Measurements from ENCODE around the gene TMEM144. TPM values are rescaled to one million over a fixed set of nuclear protein-coding genes. Genes with fewer than 3 reads are reported as not detected.

Gene TMEM144
- total RNA-seq, 1 donor = 7.3 TPM

- TF ChIP-seq CTCF (IDR thresholded peaks at IDR 0.05; ENCODE audit: insufficient read depth, low read depth, low read length) = no peak
- H3K4me3 ChIP-seq (ENCODE audit: low read depth, low read length) = no peak overlapping the region
- no peak for DNase-seq (ENCODE audit: low read depth)
Observed at GRCh38 chr4:158176776-158177175, 33.5 kb upstream of the TMEM144 start.

DNA sequence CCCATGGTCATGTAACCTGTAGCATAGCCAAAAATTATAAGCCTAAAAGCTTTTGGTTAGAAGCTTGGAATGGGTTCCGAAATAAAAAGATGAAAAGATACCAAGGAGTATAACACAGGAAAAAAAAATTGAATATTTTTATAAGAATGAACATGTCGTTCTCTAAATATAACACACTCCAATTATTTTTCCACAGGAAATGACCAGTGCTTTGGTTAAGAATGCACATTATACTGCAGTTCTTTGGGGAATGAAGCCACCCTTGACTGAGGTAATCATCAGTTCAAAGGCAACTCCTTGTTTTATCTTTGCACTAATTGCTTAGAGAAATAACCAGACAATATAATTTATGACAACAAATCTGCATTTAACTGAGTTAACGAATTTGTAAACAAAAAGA, 30.8 kb upstream of the TMEM144 start:
- no peak overlapping the region for H3K4me3 ChIP-seq (ENCODE audit: low read depth, low read length)
- DNase-seq (ENCODE audit: low read depth) = no peak
- no peak for TF ChIP-seq CTCF (IDR thresholded peaks at IDR 0.05; ENCODE audit: insufficient read depth, low read depth, low read length)

GRCh38 chr4:158181906-158182305, 28.4 kb upstream of the TMEM144 start:
- no peak for TF ChIP-seq CTCF (IDR thresholded peaks at IDR 0.05; ENCODE audit: insufficient read depth, low read depth, low read length)
- DNase-seq (ENCODE audit: low read depth) = no peak
- no peak overlapping the region for H3K4me3 ChIP-seq (ENCODE audit: low read depth, low read length)

DNA sequence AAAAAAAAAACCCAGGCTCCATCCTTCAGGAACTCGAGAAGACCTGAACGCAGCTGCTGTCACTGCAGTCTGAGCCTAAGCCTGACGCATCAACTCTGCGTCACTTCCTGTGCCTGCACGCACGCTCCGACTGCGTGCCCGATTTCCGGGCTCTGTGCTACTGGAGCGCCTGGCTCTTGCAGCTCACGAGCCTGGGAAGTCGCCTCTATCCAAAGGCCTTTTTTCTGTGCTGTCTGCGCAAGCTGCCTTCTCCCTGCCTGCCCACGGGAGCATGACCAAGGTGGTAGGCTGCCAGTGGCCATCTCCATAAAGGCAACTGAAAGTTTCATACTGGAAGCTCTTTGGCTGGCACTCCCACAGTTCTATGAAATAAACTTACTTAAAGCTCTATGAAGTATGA, 27.6 kb upstream of the TMEM144 start:
- peak; percentile 40 for DNase-seq (ENCODE audit: low read depth)
- TF ChIP-seq CTCF (IDR thresholded peaks at IDR 0.05; ENCODE audit: insufficient read depth, low read depth, low read length) = no peak
- peak overlapping the region; percentile 5 for H3K4me3 ChIP-seq (ENCODE audit: low read depth, low read length)

DNA sequence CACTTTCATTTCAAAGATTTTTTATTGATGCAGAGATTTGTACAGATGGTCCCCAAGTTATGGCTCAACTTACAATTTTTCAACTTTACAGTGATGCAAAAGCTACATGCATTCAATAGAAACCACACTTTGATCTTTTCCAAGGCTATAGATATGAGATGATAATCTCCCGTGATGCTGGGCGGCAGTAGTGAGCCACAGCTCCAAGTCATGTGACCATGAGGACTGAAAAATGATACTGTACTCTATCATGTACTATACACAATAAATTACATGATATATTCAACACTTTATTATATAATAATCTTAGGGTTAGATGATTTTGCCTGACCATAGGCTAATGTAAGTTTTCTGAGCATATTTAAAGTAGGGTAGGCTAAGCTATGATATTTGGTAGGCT, 23.5 kb upstream of the TMEM144 start:
- DNase-seq (ENCODE audit: low read depth) = no peak
- TF ChIP-seq CTCF (IDR thresholded peaks at IDR 0.05; ENCODE audit: insufficient read depth, low read depth, low read length) = no peak
- H3K4me3 ChIP-seq (ENCODE audit: low read depth, low read length) = no peak overlapping the region

DNA sequence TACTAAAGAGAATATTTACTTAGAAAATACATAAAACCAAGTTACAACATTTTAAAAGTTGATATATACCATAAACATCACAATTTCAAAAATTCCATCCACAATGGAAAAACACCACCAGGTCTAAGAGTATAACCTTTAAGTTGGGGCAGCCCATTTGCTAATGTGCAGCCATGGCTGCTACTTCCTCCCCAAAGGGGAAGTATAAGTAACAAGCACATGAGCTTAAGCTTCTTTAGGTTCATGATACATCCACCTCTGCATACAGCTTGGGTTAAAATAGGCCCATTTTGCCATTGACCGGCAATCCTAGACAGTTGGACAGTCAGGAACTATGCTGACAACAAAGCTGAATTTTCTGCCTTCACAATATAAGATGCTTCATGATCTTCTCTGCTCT, 20.9 kb upstream of the TMEM144 start:
- DNase-seq (ENCODE audit: low read depth) = no peak
- no peak overlapping the region for H3K4me3 ChIP-seq (ENCODE audit: low read depth, low read length)
- TF ChIP-seq CTCF (IDR thresholded peaks at IDR 0.05; ENCODE audit: insufficient read depth, low read depth, low read length) = no peak

GRCh38 chr4:158190718-158191117, 19.6 kb upstream of the TMEM144 start:
- no peak overlapping the region for H3K4me3 ChIP-seq (ENCODE audit: low read depth, low read length)
- TF ChIP-seq CTCF (IDR thresholded peaks at IDR 0.05; ENCODE audit: insufficient read depth, low read depth, low read length) = no peak
- no peak for DNase-seq (ENCODE audit: low read depth)

Data from fibroblast of villous mesenchyme (primary cell).